ENCODE measurements around the gene SLC25A51. TPM values are rescaled to one million over a fixed set of nuclear protein-coding genes. Genes with fewer than 3 reads are reported as not detected.
"Not testable (repeated sequence)": the region's sequence is repeated elsewhere in the genome, so short reads cannot be mapped to it uniquely, and the experiment has no call there.

The SLC25A51 gene
- total RNA-seq, 1 donor from 2014 or later, result 26.6 TPM

DNA sequence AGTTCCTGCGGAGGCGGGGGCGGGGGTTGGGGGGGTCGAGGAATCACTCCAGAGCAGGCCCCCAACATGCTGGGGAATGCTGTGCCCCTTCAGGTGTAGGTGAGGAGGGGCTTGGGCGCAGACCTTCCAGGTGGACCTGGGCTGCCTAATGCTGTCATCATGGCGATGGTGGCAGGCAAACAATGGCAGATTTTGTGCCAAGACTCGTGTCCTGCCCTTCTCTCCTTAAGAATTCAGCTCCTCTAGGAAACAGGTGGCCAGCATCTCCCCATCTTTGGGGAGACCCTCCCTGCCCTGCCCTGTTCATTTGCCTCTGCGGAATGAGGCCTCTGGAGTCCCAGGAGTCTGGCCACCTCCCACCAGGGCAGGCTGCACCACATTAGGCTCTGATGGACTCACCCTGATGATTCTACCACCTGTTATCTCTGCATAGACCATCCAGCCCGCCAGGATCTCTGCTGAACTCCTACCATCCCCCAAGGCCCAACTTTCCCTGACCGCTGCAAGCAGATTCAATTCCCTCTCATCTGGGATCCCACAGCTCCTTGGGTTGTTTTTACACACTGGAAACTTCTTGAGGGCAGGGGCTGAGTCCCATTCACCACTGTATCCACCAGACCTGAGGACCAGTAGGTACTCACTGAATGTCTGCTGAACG is 10.9 kb upstream of the SLC25A51 start:
- Histone ChIP-seq H3K9ac (ENCODE audit: low read depth in 1 of 3, low read length in 3 of 3) (no peak overlapping the region), H3K27ac (ENCODE audit: low read depth, low read length) (no peak overlapping the region), H3K27me3 (ENCODE audit: control insufficient read depth in 3 of 3, insufficient read depth in 3 of 3, low read length in 3 of 3) (no peaks in the 10 kb centered on the region), H3K9me3 (ENCODE audit: control insufficient read depth in 3 of 3, low read length in 3 of 3) (no peaks in the 10 kb centered on the region), H3K4me1 (ENCODE audit: control insufficient read depth in 3 of 3, insufficient read depth in 3 of 3, low read length in 3 of 3) (peaks cover 3 to 11% (median 10%) of the 10 kb centered on the region in 3 donors), H3K36me3 (ENCODE audit: control insufficient read depth in 3 of 3, insufficient read depth in 3 of 3, low read length in 3 of 3) (peaks cover 0 to 3% (median 2%) of the 10 kb centered on the region in 3 donors), H3K4me3 (ENCODE audit: low read length in 3 of 3) (no peak overlapping the region)

DNA sequence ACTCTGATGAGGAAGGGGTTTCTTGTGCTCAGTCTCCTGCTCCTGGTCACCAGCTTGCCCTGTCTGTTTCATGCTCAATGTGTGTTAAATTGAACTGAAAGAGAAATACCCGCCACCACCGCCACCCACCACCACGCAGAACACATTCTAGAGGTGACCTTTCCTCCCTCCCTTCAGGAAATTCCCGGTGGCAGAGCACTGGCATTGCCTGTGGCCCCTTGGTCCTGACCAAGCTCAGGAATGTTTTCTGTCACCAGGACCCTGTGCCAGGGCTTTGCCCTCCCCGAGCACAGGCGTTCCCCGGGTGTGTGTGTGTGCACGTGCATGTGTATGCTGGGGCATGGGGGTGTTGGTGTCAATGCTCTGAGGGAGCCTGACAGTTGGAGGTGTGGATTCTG is 10.2 kb upstream of the SLC25A51 start:
- Histone ChIP-seq H3K9ac (ENCODE audit: low read depth in 1 of 3, low read length in 3 of 3) (no peak overlapping the region), H3K36me3 (ENCODE audit: control insufficient read depth in 3 of 3, insufficient read depth in 3 of 3, low read length in 3 of 3) (peaks cover 0 to 3% (median 2%) of the 10 kb centered on the region in 3 donors), H3K9me3 (ENCODE audit: control insufficient read depth in 3 of 3, low read length in 3 of 3) (no peaks in the 10 kb centered on the region), H3K27me3 (ENCODE audit: control insufficient read depth in 3 of 3, insufficient read depth in 3 of 3, low read length in 3 of 3) (no peaks in the 10 kb centered on the region), H3K4me1 (ENCODE audit: control insufficient read depth in 3 of 3, insufficient read depth in 3 of 3, low read length in 3 of 3) (peaks cover 3 to 11% (median 10%) of the 10 kb centered on the region in 3 donors), H3K4me3 (ENCODE audit: low read length in 3 of 3) (no peak overlapping the region), H3K27ac (ENCODE audit: low read depth, low read length) (no peak overlapping the region)

DNA sequence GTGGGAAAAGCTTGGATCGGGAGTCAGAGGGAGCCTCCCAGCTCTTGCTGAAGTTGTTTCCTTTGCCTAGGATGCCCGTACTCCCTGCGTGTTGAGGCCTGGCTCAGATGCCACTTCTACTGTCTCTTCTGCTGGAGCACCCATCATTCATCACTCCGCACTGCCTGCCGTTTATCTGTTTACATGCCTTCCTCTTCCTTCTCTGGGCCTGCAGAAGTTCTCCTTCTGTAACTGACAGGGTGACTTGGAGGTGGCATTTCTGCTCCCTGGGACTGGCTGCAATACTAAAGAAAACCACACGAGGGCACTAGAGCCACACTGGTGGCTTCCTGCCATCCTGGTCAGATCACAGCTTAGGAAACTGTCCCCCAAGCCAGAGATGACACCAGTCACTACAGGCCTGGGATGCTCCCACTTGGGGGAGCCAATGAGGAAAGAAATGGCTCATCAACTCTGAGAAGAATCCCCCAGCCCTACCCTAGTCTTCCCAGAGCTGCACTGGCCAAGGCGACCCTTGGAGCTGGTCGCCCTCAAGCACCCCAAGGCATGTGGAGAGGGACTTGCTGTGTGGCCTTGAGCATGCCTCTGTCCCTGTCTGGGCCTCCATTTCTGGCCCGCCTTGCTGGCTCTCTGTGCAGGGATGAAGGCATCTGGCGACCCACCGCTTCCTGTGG is 9.7 kb upstream of the SLC25A51 start:
- no peak overlapping the region for H3K4me3 ChIP-seq (ENCODE audit: low read length in 3 of 3)
- H3K36me3 ChIP-seq (ENCODE audit: control insufficient read depth in 3 of 3, insufficient read depth in 3 of 3, low read length in 3 of 3), result peaks cover 0 to 3% (median under 1%) of the 10 kb centered on the region in 3 donors
- no peak overlapping the region for H3K9ac ChIP-seq (ENCODE audit: low read depth in 1 of 3, low read length in 3 of 3)
- peaks cover 3 to 11% (median 10%) of the 10 kb centered on the region in 3 donors for H3K4me1 ChIP-seq (ENCODE audit: control insufficient read depth in 3 of 3, insufficient read depth in 3 of 3, low read length in 3 of 3)
- no peaks in the 10 kb centered on the region for H3K27me3 ChIP-seq (ENCODE audit: control insufficient read depth in 3 of 3, insufficient read depth in 3 of 3, low read length in 3 of 3)
- no peak overlapping the region for H3K27ac ChIP-seq (ENCODE audit: low read depth, low read length)
- H3K9me3 ChIP-seq (ENCODE audit: control insufficient read depth in 3 of 3, low read length in 3 of 3), result no peaks in the 10 kb centered on the region

DNA sequence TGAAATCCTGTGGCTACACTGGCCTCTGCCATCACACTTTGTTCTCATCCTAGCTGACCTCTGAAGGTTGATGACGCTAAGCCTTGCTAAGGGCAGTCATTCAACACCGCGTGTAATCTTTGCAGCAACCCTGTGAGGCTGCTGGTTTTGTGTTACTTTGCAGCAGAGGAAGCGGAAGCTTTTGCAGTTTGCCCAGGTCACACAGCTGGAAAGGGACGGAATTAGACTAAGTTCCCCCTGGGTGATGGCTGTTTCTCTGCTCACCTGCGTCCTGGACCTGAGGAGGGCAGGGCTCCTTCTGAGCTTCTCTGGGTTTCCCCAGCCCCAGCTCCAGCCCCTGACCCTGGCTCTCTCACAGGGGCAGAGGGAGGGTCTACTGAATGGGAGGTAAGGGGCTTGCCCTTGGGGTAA is 7.3 kb upstream of the SLC25A51 start:
- H3K27me3 ChIP-seq (ENCODE audit: control insufficient read depth in 3 of 3, insufficient read depth in 3 of 3, low read length in 3 of 3), result no peaks in the 10 kb centered on the region
- H3K9me3 ChIP-seq (ENCODE audit: control insufficient read depth in 3 of 3, low read length in 3 of 3), result no peaks in the 10 kb centered on the region
- H3K4me3 ChIP-seq (ENCODE audit: low read length in 3 of 3), result no peak overlapping the region
- H3K4me1 ChIP-seq (ENCODE audit: control insufficient read depth in 3 of 3, insufficient read depth in 3 of 3, low read length in 3 of 3), result peaks cover 3 to 4% (median 3%) of the 10 kb centered on the region in 3 donors
- H3K9ac ChIP-seq (ENCODE audit: low read depth in 1 of 3, low read length in 3 of 3), result no peak overlapping the region
- no peak overlapping the region for H3K27ac ChIP-seq (ENCODE audit: low read depth, low read length)
- H3K36me3 ChIP-seq (ENCODE audit: control insufficient read depth in 3 of 3, insufficient read depth in 3 of 3, low read length in 3 of 3), result no peaks in the 10 kb centered on the region

DNA sequence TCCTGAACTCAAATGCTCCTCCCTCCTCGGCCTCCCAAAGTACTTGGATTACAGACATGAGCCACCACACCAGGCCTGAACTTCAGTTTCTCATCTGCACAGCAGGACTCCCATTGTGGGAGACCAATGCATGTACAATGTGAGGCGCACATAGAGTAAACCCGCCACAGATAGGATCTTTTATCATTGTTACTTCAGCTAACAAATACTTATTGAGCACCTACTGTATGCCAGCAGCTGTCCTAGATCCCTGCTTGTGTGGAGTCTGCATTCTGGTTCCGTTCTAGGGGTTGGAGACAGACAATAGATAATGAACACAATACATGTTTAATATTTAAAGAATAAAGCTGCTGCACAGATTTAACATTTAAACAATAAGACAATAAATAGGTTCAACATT is 6.3 kb upstream of the SLC25A51 start:
- Histone ChIP-seq H3K4me3 (ENCODE audit: low read length in 3 of 3) (no peak overlapping the region), H3K9me3 (ENCODE audit: control insufficient read depth in 3 of 3, low read length in 3 of 3) (no peaks in the 10 kb centered on the region), H3K9ac (ENCODE audit: low read depth in 1 of 3, low read length in 3 of 3) (no peak overlapping the region), H3K27ac (ENCODE audit: low read depth, low read length) (no peak overlapping the region), H3K36me3 (ENCODE audit: control insufficient read depth in 3 of 3, insufficient read depth in 3 of 3, low read length in 3 of 3) (no peaks in the 10 kb centered on the region), H3K4me1 (ENCODE audit: control insufficient read depth in 3 of 3, insufficient read depth in 3 of 3, low read length in 3 of 3) (peaks cover 3 to 4% (median 3%) of the 10 kb centered on the region in 3 donors), H3K27me3 (ENCODE audit: control insufficient read depth in 3 of 3, insufficient read depth in 3 of 3, low read length in 3 of 3) (no peaks in the 10 kb centered on the region)

DNA sequence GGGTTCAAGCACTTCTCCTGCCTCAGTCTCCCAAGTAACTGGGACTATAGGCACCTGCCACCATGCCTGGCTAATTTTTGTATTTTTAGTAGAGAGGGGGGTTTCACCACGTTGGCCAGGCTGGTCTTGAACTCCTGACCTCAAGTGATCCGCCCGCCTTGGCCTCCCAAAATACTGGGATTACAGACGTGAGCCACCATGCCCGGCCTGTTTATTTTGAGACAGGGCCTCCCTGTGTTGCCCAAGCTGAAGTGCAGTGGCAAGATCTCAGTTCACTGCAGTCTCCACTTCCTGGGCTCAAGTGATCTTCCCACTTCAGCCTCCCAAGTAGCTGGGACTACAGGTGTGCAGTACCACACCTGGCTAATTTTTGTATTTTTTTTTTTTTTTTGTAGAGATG is 5.9 kb upstream of the SLC25A51 start:
- H3K27me3 ChIP-seq (ENCODE audit: control insufficient read depth in 3 of 3, insufficient read depth in 3 of 3, low read length in 3 of 3); H3K9me3 ChIP-seq (ENCODE audit: control insufficient read depth in 3 of 3, low read length in 3 of 3); H3K36me3 ChIP-seq (ENCODE audit: control insufficient read depth in 3 of 3, insufficient read depth in 3 of 3, low read length in 3 of 3); H3K4me3 ChIP-seq (ENCODE audit: low read length in 3 of 3); H3K4me1 ChIP-seq (ENCODE audit: control insufficient read depth in 3 of 3, insufficient read depth in 3 of 3, low read length in 3 of 3); H3K27ac ChIP-seq (ENCODE audit: low read depth, low read length); H3K9ac ChIP-seq (ENCODE audit: low read depth in 1 of 3, low read length in 3 of 3): not testable (repeated sequence)

DNA sequence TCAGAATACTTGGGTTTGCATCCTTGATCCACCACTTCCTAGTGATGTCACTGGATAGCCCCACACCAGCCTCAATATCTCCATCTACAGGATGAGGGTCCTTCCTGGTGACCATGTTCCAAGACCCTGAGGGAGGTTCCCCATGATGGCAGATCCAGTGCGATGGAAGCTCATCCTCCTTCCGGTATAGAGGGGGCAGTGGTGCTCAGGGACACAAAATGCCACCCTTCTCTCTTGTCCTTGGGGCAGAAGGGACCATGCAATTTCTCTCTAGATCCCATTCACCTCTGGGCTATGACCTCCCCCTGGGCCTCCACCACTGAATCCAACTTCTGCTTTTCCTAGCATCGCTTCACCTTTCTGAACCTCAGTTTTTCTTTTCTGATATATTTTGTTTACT is 5.4 kb upstream of the SLC25A51 start:
- H3K9me3 ChIP-seq (ENCODE audit: control insufficient read depth in 3 of 3, low read length in 3 of 3), result no peaks in the 10 kb centered on the region
- peaks cover 8 to 11% (median 11%) of the 10 kb centered on the region in 3 donors for H3K4me1 ChIP-seq (ENCODE audit: control insufficient read depth in 3 of 3, insufficient read depth in 3 of 3, low read length in 3 of 3)
- no peak overlapping the region for H3K4me3 ChIP-seq (ENCODE audit: low read length in 3 of 3)
- H3K36me3 ChIP-seq (ENCODE audit: control insufficient read depth in 3 of 3, insufficient read depth in 3 of 3, low read length in 3 of 3), result no peaks in the 10 kb centered on the region
- H3K27me3 ChIP-seq (ENCODE audit: control insufficient read depth in 3 of 3, insufficient read depth in 3 of 3, low read length in 3 of 3), result no peaks in the 10 kb centered on the region
- no peak overlapping the region for H3K9ac ChIP-seq (ENCODE audit: low read depth in 1 of 3, low read length in 3 of 3)
- no peak overlapping the region for H3K27ac ChIP-seq (ENCODE audit: low read depth, low read length)

DNA sequence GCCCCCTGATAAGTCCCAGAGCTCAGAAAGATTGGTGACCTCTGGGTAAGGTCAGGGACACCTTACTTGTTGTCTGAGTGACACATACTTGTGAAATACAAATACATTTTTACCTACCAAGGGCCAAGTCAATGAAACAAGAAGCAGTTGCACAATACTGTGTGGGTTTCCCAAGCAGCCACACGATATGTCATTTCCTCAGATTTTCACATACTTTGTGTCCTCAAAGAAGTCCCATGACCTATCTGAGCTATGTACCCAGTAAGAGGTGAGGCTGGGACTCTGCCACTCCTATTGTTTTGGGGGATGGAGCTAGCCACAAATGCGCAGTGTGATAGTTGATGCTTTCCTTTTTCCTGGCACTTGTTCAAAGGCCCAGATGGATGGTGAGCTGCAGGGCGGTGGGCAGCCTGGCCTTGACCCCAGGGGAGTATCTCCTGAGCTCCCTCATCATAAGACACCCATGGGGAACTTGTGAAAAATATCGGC is 4.8 kb upstream of the SLC25A51 start:
- no peak overlapping the region for H3K9ac ChIP-seq (ENCODE audit: low read depth in 1 of 3, low read length in 3 of 3)
- no peak overlapping the region for H3K4me3 ChIP-seq (ENCODE audit: low read length in 3 of 3)
- H3K27ac ChIP-seq (ENCODE audit: low read depth, low read length), result no peak overlapping the region
- no peaks in the 10 kb centered on the region for H3K9me3 ChIP-seq (ENCODE audit: control insufficient read depth in 3 of 3, low read length in 3 of 3)
- H3K27me3 ChIP-seq (ENCODE audit: control insufficient read depth in 3 of 3, insufficient read depth in 3 of 3, low read length in 3 of 3), result no peaks in the 10 kb centered on the region
- no peaks in the 10 kb centered on the region for H3K36me3 ChIP-seq (ENCODE audit: control insufficient read depth in 3 of 3, insufficient read depth in 3 of 3, low read length in 3 of 3)
- H3K4me1 ChIP-seq (ENCODE audit: control insufficient read depth in 3 of 3, insufficient read depth in 3 of 3, low read length in 3 of 3), result peaks cover 5 to 11% (median 8%) of the 10 kb centered on the region in 3 donors

DNA sequence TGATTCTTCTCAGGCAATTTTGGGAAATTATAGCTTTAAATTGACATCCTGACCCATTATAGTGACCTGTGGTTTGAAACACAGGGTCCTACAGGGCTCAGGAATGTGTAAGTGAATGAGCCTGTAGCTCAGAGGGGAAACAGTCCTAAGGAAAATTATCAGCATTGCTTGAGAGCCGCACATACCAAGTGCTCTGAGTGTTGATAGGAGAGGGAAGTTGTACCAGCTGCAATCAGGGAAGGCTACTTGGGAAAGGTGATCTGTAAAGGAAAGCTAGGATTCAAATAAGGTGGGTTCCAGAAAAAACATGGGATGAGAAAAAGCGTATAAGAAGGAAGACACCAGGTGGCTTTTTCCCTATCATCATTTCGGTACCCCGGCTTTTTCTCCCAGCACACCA is 4.4 kb upstream of the SLC25A51 start:
- no peak overlapping the region for H3K27ac ChIP-seq (ENCODE audit: low read depth, low read length)
- no peak overlapping the region for H3K4me3 ChIP-seq (ENCODE audit: low read length in 3 of 3)
- no peaks in the 10 kb centered on the region for H3K27me3 ChIP-seq (ENCODE audit: control insufficient read depth in 3 of 3, insufficient read depth in 3 of 3, low read length in 3 of 3)
- no peak overlapping the region for H3K9ac ChIP-seq (ENCODE audit: low read depth in 1 of 3, low read length in 3 of 3)
- H3K9me3 ChIP-seq (ENCODE audit: control insufficient read depth in 3 of 3, low read length in 3 of 3), result no peaks in the 10 kb centered on the region
- H3K36me3 ChIP-seq (ENCODE audit: control insufficient read depth in 3 of 3, insufficient read depth in 3 of 3, low read length in 3 of 3), result no peaks in the 10 kb centered on the region
- H3K4me1 ChIP-seq (ENCODE audit: control insufficient read depth in 3 of 3, insufficient read depth in 3 of 3, low read length in 3 of 3), result peaks cover 7 to 12% (median 10%) of the 10 kb centered on the region in 3 donors
